Upper lobe of right lung (tissue), 1 donor: ENCODE measurements around the gene CEP72. TPM values are rescaled to one million over a fixed set of nuclear protein-coding genes. Genes with fewer than 3 reads are reported as not detected.

Experiments
- ATAC-seq: fragments of 200-7000 bp; cut with Tn5 transposase; one replicate; pipeline ENCODE4 v1.9.1; 2020; ENCODE audit warnings: mild to moderate bottlenecking, moderate library complexity
- DNase-seq: peaks from one replicate; pipeline ENCODE4 v3.0.0-alpha.2; 2020
- H3K27ac ChIP-seq: fragments of 200-600 bp; one replicate; pipeline ENCODE4 v1.8.0; 2022
- H3K27me3 ChIP-seq: fragments of 200-600 bp; one replicate; pipeline ENCODE4 v1.8.0; 2022; ENCODE audit warnings: mild to moderate bottlenecking
- H3K36me3 ChIP-seq: fragments of 200-600 bp; one replicate; pipeline ENCODE4 v1.8.0; 2022
- H3K4me1 ChIP-seq: fragments of 200-600 bp; one replicate; pipeline ENCODE4 v1.8.0; 2022
- H3K4me3 ChIP-seq: fragments of 200-600 bp; one replicate; pipeline ENCODE4 v1.8.0; 2022; ENCODE audit warnings: mild to moderate bottlenecking
- H3K9me3 ChIP-seq: fragments of 200-600 bp; one replicate; pipeline ENCODE4 v1.8.0; 2022
- CTCF ChIP-seq: fragments of 200-600 bp; IDR thresholded peaks from one replicate; pipeline ENCODE4 v1.8.0; 2022; ENCODE audit warnings: antibody characterized with exemption
- intact Hi-C: fragments of 100-400 bp; cut with DNase I; formaldehyde crosslinking; loops from one replicate; pipeline ENCODE4 v1.11.0; 2022
- total RNA-seq: library from RNA; stranded (reverse); fragmentation: NEBNext Ultra II Directional; extraction: Animal tissue kit (Norgen Biotek cat#: 25700); gene quantifications from one replicate; pipeline ENCODE4 v1.2.1, GENCODE V29; 2021
- donor health status: DM: no; HTN: yes; CAD: no; lungs with severe emphysema.

CEP72 gene
- total RNA-seq, 1 donor from 2014 or later = 13.2 TPM

DNA sequence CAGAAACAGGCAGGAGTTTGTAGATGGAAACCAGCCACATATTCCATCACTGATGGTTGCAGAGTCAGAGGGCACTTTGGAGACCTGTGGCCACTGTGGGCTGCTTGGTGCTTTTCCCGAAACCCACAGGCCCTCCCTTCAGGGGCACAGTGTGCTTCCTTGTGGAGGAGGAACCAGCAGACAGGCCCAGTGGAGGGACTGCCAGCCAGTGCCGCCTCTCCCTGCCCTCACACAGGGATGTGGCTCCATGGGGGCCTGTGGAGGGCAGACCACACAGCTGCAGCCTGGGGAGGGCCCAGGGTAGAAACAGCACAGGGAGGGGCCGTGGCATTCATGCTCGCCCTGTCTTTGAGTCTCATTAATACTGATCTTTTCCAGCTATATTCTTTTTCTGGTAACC, 35.2 kb downstream of the CEP72 start:
- intact Hi-C loops = no loop called here
- Histone ChIP-seq H3K4me3 (no peak overlapping the region), H3K27ac (no peak overlapping the region), H3K9me3 (no peaks in the 10 kb centered on the region), H3K36me3 (peaks cover 4% of the 10 kb centered on the region), H3K27me3 (no peaks in the 10 kb centered on the region), H3K4me1 (no peaks in the 10 kb centered on the region)
- ATAC-seq (no peak), DNase-seq (peak; percentile 44)
- TF ChIP-seq CTCF = no peak

GRCh38 chr5:647727-648126, 35.6 kb downstream of the CEP72 start:
- H3K4me3 ChIP-seq = no peak overlapping the region
- ATAC-seq (no peak), DNase-seq (no peak)
- no peaks in the 10 kb centered on the region for H3K27me3 ChIP-seq
- H3K9me3 ChIP-seq = no peaks in the 10 kb centered on the region
- peaks cover 4% of the 10 kb centered on the region for H3K36me3 ChIP-seq
- TF ChIP-seq CTCF = no peak
- H3K27ac ChIP-seq = no peak overlapping the region
- no peaks in the 10 kb centered on the region for H3K4me1 ChIP-seq
- intact Hi-C loops = no loop called here

GRCh38 chr5:651296-652022, 39.3 kb downstream of the CEP72 start:
- TF ChIP-seq CTCF = no peak
- intact Hi-C loops = no loop called here
- DNase-seq (no peak), ATAC-seq (no peak)
- H3K9me3 ChIP-seq = no peaks in the 10 kb centered on the region
- no peaks in the 10 kb centered on the region for H3K27me3 ChIP-seq
- no peaks in the 10 kb centered on the region for H3K4me1 ChIP-seq
- H3K4me3 ChIP-seq = no peak overlapping the region
- peaks cover 4% of the 10 kb centered on the region for H3K36me3 ChIP-seq
- H3K27ac ChIP-seq = no peak overlapping the region

GRCh38 chr5:652023-652515, 39.9 kb downstream of the CEP72 start:
- no peak for ATAC-seq
- Histone ChIP-seq H3K27me3 (no peaks in the 10 kb centered on the region), H3K4me3 (no peak overlapping the region), H3K27ac (no peak overlapping the region), H3K9me3 (no peaks in the 10 kb centered on the region), H3K36me3 (peaks cover 4% of the 10 kb centered on the region), H3K4me1 (no peaks in the 10 kb centered on the region)
- DNase-seq = peak; percentile 39
- TF ChIP-seq CTCF = no peak
- intact Hi-C loops = no loop called here

DNA sequence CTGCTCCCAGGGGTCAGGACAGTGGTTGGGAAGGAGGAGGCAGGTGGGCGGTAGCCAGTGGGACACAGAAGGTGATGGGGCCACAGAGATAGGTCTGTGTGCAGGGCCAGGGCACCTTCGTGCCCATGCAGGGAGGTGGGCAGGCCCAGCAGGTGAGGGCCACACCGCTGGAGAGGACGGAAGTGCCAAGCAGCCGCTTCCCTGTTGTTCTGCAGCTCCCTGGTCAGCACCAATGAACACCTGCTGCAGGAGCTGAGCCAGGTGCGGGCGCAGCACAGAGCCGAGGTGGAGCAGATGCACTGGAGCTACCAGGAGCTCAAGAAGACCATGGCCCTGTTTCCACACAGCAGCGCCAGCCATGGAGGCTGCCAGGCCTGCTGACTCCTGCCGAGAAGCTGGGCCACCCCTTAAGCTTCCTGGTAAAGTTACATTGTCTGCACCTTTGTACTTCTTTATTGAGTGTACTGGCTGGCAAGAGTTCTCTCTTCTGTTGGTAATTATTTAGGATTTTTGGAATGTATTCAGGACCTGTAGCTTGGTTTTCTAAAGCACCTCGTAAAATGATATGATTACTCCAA, 40.7 kb downstream of the CEP72 start:
- Histone ChIP-seq H3K9me3 (no peaks in the 10 kb centered on the region), H3K36me3 (peaks cover 6% of the 10 kb centered on the region), H3K27ac (no peak overlapping the region), H3K27me3 (no peaks in the 10 kb centered on the region), H3K4me1 (no peaks in the 10 kb centered on the region), H3K4me3 (no peak overlapping the region)
- TF ChIP-seq CTCF = no peak
- DNase-seq (peak; percentile 53), ATAC-seq (no peak)
- intact Hi-C loops = no loop called here
